ENCODE measurements around the gene SLC24A3.

The SLC24A3 gene

DNA sequence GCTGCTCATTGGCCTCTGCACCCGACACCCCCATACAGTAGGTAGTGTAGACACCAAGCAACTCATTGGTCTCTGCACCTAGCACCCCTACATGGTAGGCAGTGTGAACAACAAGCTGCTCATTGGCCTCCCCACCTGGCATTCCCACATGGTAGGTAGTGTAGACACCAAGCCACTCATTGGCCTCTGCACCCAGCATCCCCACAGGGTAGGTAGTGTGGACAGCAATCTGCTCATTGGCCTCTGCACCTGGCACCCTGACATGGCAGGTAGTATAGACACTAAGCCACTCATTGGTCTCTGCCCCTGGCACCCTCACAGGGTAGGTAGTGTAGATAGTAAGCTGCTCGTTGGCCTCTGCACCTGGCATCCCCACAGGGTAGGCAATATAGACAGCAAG lies 226.0 kb downstream of the SLC24A3 start:
- H3K36me3 ChIP-seq (ENCODE audit: control insufficient read depth in 2 of 2, insufficient read depth in 2 of 2, low read length in 2 of 2), result no peaks in the 10 kb centered on the region
- no peak overlapping the region for H3K9ac ChIP-seq (ENCODE audit: low read length in 2 of 2)
- no peak overlapping the region for H3K4me3 ChIP-seq (ENCODE audit: low read length in 2 of 2)
- no peaks in the 10 kb centered on the region for H3K9me3 ChIP-seq (ENCODE audit: control insufficient read depth in 2 of 2, low read length in 2 of 2)
- no peaks in the 10 kb centered on the region for H3K27me3 ChIP-seq (ENCODE audit: control insufficient read depth in 1 of 2, insufficient read depth in 2 of 2, low read length in 2 of 2)
- no peaks in the 10 kb centered on the region for H3K4me1 ChIP-seq (ENCODE audit: control insufficient read depth, insufficient read depth, low read length)
- no peak overlapping the region for H3K27ac ChIP-seq (ENCODE audit: low read length)

DNA sequence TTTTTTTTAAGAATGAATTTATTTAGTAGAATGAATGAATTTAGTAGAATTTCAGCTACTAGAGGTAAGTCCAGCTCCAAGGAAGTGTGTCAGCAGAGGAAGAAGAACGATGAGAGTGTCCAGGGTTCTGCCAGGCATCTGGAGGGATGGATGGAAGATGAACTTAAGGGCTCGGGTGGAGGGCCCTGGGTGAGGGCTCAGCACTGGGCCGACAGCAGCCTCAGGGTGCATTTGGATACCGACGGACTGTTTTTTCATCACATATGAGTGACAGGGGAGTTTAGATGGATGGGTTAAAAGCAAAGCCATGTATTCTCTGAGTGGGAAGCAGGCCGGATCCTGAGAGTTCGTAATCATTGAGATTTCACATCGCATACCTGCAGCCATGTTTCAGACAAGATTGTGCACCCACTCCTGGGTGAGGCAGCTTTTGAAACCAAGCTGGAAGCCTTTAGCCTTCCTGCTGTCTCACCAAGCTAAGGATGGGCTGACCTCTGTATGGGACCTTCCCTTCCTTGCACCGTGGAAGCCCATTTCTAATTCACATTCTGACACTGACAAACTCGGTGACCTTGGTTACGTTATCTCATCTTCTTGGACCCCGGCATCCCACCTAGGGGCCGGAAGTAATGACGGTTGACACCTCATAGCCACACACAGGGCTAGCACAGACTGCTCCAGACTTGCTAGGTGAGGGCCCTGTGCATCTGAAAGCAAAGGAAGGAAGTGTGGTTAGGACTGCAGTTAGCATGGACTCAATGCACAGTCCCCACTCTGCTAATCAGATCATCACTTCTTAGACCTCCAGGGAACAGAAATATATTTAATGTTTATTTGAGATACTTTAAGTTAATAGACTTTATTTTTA lies 228.5 kb downstream of the SLC24A3 start:
- Histone ChIP-seq H3K36me3 (ENCODE audit: control insufficient read depth in 2 of 2, insufficient read depth in 2 of 2, low read length in 2 of 2) (no peaks in the 10 kb centered on the region), H3K9ac (ENCODE audit: low read length in 2 of 2) (no peak overlapping the region), H3K4me1 (ENCODE audit: control insufficient read depth, insufficient read depth, low read length) (no peaks in the 10 kb centered on the region), H3K4me3 (ENCODE audit: low read length in 2 of 2) (no peak overlapping the region), H3K27me3 (ENCODE audit: control insufficient read depth in 1 of 2, insufficient read depth in 2 of 2, low read length in 2 of 2) (no peaks in the 10 kb centered on the region), H3K9me3 (ENCODE audit: control insufficient read depth in 2 of 2, low read length in 2 of 2) (no peaks in the 10 kb centered on the region), H3K27ac (ENCODE audit: low read length) (no peak overlapping the region)

DNA sequence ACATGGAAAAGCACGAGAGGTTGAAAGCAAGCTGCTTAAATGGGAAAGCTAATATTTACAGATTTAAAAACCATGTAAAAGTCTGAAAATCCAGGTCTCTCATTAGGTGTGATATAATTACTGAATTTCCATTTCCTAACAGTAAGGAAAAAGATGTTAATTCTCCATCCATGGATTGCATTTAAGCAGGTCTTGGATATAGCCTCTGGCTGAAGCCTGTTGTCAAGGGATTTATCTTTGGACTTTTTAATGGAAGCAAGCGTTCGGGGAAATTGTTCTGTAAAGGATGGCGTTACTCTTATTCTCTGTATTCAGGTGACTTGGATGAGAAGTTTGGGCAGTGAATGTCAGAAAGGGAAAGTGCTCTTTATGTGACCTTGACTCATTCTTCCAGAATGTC lies 233.8 kb downstream of the SLC24A3 start:
- Histone ChIP-seq H3K27ac (ENCODE audit: low read length) (no peak overlapping the region), H3K9me3 (ENCODE audit: control insufficient read depth in 2 of 2, low read length in 2 of 2) (no peaks in the 10 kb centered on the region), H3K9ac (ENCODE audit: low read length in 2 of 2) (no peak overlapping the region), H3K27me3 (ENCODE audit: control insufficient read depth in 1 of 2, insufficient read depth in 2 of 2, low read length in 2 of 2) (no peaks in the 10 kb centered on the region), H3K36me3 (ENCODE audit: control insufficient read depth in 2 of 2, insufficient read depth in 2 of 2, low read length in 2 of 2) (no peaks in the 10 kb centered on the region), H3K4me1 (ENCODE audit: control insufficient read depth, insufficient read depth, low read length) (peaks cover 7% of the 10 kb centered on the region), H3K4me3 (ENCODE audit: low read length in 2 of 2) (no peak overlapping the region)

DNA sequence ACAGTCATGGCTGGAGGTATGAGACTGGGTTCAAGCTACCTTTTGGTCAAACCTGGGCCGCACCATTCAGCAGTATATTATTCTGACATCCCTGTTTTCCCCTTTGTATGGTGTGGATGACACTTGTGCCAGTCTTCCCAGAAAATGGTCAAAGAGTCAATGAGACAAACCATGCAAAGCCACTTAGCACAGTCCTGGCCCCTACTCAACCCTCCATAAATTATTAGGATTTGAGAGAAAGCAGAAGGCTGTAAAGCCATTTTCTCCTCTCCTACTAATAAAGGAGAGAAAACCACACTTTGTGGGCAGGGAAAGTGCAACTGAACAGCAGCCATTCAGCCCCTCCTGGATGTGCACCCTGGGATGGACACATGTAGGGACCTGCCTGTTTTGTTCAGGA lies 236.2 kb downstream of the SLC24A3 start:
- peaks cover 15% of the 10 kb centered on the region for H3K4me1 ChIP-seq (ENCODE audit: control insufficient read depth, insufficient read depth, low read length)
- no peak overlapping the region for H3K27ac ChIP-seq (ENCODE audit: low read length)
- no peaks in the 10 kb centered on the region for H3K9me3 ChIP-seq (ENCODE audit: control insufficient read depth in 2 of 2, low read length in 2 of 2)
- H3K27me3 ChIP-seq (ENCODE audit: control insufficient read depth in 1 of 2, insufficient read depth in 2 of 2, low read length in 2 of 2), result no peaks in the 10 kb centered on the region
- H3K36me3 ChIP-seq (ENCODE audit: control insufficient read depth in 2 of 2, insufficient read depth in 2 of 2, low read length in 2 of 2), result no peaks in the 10 kb centered on the region
- H3K4me3 ChIP-seq (ENCODE audit: low read length in 2 of 2), result no peak overlapping the region
- H3K9ac ChIP-seq (ENCODE audit: low read length in 2 of 2), result no peak overlapping the region

DNA sequence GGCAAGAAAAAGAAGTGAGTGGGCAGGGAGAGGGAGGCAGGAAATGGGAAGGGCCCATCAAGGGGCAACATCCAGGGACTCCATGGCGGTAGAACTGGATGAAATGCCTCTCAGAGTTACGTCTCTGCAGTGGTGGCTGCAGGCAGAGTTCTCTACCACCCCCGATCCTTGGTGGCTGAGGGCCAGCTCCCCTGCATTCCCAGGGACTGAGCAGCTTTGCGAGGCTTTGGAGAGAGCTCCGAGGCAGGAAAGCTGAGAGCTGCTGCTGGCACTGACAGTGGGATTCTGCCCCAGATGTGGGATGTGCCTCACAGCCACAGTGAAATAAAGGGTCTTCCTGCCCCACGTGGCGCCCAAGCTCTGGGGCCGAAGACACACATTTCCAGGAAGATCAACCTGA lies 236.6 kb downstream of the SLC24A3 start:
- no peaks in the 10 kb centered on the region for H3K9me3 ChIP-seq (ENCODE audit: control insufficient read depth in 2 of 2, low read length in 2 of 2)
- peaks cover 15% of the 10 kb centered on the region for H3K4me1 ChIP-seq (ENCODE audit: control insufficient read depth, insufficient read depth, low read length)
- no peak overlapping the region for H3K9ac ChIP-seq (ENCODE audit: low read length in 2 of 2)
- no peaks in the 10 kb centered on the region for H3K27me3 ChIP-seq (ENCODE audit: control insufficient read depth in 1 of 2, insufficient read depth in 2 of 2, low read length in 2 of 2)
- H3K36me3 ChIP-seq (ENCODE audit: control insufficient read depth in 2 of 2, insufficient read depth in 2 of 2, low read length in 2 of 2), result no peaks in the 10 kb centered on the region
- H3K4me3 ChIP-seq (ENCODE audit: low read length in 2 of 2), result no peak overlapping the region
- H3K27ac ChIP-seq (ENCODE audit: low read length), result no peak overlapping the region

DNA sequence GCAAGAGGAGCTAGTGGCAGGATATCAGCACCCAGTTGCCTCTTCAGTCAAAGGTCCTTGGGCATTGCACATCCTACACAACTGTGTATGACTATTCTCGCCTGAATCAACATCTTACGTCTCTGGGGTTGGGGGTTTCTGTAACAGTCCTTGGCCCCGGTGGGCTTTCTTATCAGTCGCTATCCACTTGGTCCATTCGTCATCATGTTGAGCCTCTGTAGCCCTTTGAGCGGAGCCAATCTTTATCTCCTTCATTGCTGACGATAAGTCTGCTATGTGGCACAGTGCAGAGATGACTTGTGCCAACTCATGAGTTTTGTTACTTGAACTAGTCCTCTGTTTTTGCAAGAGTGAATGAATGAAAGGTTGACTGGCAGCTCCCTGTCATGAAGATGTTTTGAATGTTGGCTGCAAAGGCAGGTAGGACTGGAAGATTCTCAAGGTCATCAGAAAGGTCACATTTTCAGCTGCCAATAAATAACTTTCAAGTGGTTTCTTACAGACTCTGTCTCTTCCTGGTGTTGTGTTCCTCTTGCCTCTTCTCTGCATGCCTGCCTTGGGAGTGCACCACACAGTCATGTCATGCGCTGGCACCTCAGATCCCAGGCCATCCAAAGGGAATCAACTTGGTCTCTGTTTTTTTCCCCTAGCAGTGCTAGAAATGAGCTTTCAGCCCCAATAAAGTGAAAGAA lies 238.9 kb downstream of the SLC24A3 start:
- Histone ChIP-seq H3K27me3 (ENCODE audit: control insufficient read depth in 1 of 2, insufficient read depth in 2 of 2, low read length in 2 of 2) (no peaks in the 10 kb centered on the region), H3K27ac (ENCODE audit: low read length) (no peak overlapping the region), H3K9ac (ENCODE audit: low read length in 2 of 2) (no peak overlapping the region), H3K4me3 (ENCODE audit: low read length in 2 of 2) (peak overlapping the region in 1 of 2 donors; percentile 1), H3K36me3 (ENCODE audit: control insufficient read depth in 2 of 2, insufficient read depth in 2 of 2, low read length in 2 of 2) (no peaks in the 10 kb centered on the region), H3K9me3 (ENCODE audit: control insufficient read depth in 2 of 2, low read length in 2 of 2) (no peaks in the 10 kb centered on the region), H3K4me1 (ENCODE audit: control insufficient read depth, insufficient read depth, low read length) (peaks cover 15% of the 10 kb centered on the region)

DNA sequence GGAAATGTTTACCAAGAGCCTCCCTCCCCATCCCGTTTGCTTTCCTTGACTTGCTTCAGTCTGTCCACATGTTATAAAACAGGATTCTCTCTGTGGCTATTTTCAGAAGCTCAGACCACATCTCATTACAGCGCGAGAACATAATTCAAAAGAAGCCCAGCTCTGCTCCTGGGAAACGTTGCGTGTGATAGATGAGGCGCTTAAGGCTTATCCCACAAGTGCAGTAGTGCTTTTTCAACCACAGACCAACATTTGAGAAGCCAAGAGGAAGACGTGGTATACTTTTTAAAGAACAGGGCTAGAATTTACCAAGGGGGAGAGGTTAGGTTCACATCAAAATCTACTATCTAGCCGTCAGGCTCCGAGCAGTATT lies 239.5 kb downstream of the SLC24A3 start:
- Histone ChIP-seq H3K4me1 (ENCODE audit: control insufficient read depth, insufficient read depth, low read length) (peaks cover 20% of the 10 kb centered on the region), H3K27ac (ENCODE audit: low read length) (no peak overlapping the region), H3K4me3 (ENCODE audit: low read length in 2 of 2) (peak overlapping the region in 1 of 2 donors; percentile 1), H3K9me3 (ENCODE audit: control insufficient read depth in 2 of 2, low read length in 2 of 2) (no peaks in the 10 kb centered on the region), H3K27me3 (ENCODE audit: control insufficient read depth in 1 of 2, insufficient read depth in 2 of 2, low read length in 2 of 2) (no peaks in the 10 kb centered on the region), H3K36me3 (ENCODE audit: control insufficient read depth in 2 of 2, insufficient read depth in 2 of 2, low read length in 2 of 2) (no peaks in the 10 kb centered on the region), H3K9ac (ENCODE audit: low read length in 2 of 2) (no peak overlapping the region)

DNA sequence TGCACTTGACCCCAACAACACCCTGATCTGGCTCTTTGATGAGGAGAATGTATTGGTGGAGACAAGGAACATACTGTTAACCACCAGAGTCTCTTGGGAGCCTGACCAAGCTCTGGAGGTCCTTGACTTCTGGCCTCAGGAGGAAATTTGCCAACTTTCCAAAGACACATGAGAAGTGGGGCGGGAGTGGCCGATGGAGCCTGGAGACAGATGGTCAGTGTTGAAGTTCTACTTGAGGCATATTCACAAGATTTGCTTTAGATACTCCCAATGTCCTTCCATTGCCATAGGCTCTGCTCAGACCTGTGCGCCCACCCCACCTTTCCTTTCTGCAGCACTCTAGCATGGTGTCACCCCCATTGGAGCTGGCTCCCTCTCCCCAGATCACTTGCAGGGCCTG lies 241.0 kb downstream of the SLC24A3 start:
- H3K27me3 ChIP-seq (ENCODE audit: control insufficient read depth in 1 of 2, insufficient read depth in 2 of 2, low read length in 2 of 2), result no peaks in the 10 kb centered on the region
- peaks cover 21% of the 10 kb centered on the region for H3K4me1 ChIP-seq (ENCODE audit: control insufficient read depth, insufficient read depth, low read length)
- no peaks in the 10 kb centered on the region for H3K9me3 ChIP-seq (ENCODE audit: control insufficient read depth in 2 of 2, low read length in 2 of 2)
- no peak overlapping the region for H3K4me3 ChIP-seq (ENCODE audit: low read length in 2 of 2)
- no peak overlapping the region for H3K27ac ChIP-seq (ENCODE audit: low read length)
- no peaks in the 10 kb centered on the region for H3K36me3 ChIP-seq (ENCODE audit: control insufficient read depth in 2 of 2, insufficient read depth in 2 of 2, low read length in 2 of 2)
- H3K9ac ChIP-seq (ENCODE audit: low read length in 2 of 2), result no peak overlapping the region

DNA sequence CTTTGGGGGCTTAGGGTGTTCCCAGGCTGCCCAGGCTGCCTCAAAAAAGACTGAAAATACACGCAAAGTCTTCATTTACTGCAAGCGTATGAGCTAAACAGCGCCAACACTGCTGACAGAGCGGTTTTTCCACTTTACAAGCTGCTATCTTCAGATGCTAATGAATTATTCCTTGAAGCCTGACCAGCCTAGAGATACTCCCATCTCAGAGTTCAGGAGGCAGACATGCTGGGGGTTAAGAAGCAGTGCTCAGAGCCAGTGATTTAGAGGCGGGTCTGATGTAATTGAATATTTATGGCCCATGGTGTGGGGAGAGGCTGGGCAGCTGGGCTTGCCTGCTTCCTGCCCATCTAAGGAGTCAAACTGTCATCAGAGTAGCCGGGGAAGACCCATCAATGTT lies 241.4 kb downstream of the SLC24A3 start:
- no peaks in the 10 kb centered on the region for H3K36me3 ChIP-seq (ENCODE audit: control insufficient read depth in 2 of 2, insufficient read depth in 2 of 2, low read length in 2 of 2)
- no peak overlapping the region for H3K9ac ChIP-seq (ENCODE audit: low read length in 2 of 2)
- H3K4me3 ChIP-seq (ENCODE audit: low read length in 2 of 2), result no peak overlapping the region
- H3K27me3 ChIP-seq (ENCODE audit: control insufficient read depth in 1 of 2, insufficient read depth in 2 of 2, low read length in 2 of 2), result no peaks in the 10 kb centered on the region
- H3K27ac ChIP-seq (ENCODE audit: low read length), result no peak overlapping the region
- no peaks in the 10 kb centered on the region for H3K9me3 ChIP-seq (ENCODE audit: control insufficient read depth in 2 of 2, low read length in 2 of 2)
- H3K4me1 ChIP-seq (ENCODE audit: control insufficient read depth, insufficient read depth, low read length), result peaks cover 21% of the 10 kb centered on the region

DNA sequence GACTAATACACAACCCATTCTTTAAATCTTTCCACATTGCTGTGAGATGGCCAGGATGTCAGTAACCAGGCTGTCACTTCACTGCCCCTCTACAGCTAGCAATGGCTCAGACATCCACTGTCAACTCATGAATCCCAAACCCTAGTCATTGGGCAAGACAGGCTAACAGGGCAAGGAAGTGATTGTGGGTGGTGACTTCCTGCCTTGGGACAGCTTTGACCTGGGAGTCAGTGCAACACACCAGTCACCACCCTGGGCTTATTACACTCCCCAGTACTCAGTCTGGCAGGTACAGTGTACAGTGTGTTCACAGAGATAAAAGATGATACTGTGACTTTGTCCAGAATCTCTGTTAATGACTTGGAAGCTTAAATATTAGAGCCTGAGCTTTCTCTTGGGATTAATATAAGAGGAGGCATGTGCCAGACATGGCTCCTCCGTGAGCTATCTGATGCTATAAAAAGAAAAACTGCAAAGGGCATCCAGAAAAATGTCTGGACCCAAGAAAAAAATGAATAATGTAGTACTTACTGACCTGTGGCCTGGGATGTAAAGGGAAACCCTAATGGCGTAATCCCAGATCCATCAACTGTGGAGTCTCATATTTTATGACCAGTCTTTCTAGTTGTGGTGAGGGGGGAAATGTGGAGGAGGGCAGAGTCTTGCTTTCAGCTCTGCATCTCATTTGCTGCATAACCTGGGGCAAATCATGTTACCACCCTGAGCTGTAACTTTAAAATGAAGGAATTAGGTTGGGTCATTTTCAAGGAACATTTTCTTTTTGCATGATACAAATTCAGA lies 244.4 kb downstream of the SLC24A3 start:
- Histone ChIP-seq H3K4me1 (ENCODE audit: control insufficient read depth, insufficient read depth, low read length) (peaks cover 12% of the 10 kb centered on the region), H3K9ac (ENCODE audit: low read length in 2 of 2) (no peak overlapping the region), H3K36me3 (ENCODE audit: control insufficient read depth in 2 of 2, insufficient read depth in 2 of 2, low read length in 2 of 2) (no peaks in the 10 kb centered on the region), H3K4me3 (ENCODE audit: low read length in 2 of 2) (no peak overlapping the region), H3K27me3 (ENCODE audit: control insufficient read depth in 1 of 2, insufficient read depth in 2 of 2, low read length in 2 of 2) (no peaks in the 10 kb centered on the region), H3K27ac (ENCODE audit: low read length) (no peak overlapping the region), H3K9me3 (ENCODE audit: control insufficient read depth in 2 of 2, low read length in 2 of 2) (no peaks in the 10 kb centered on the region)
